Keratinocyte (primary cell): ENCODE measurements around the gene TAMM41. TPM values are rescaled to one million over a fixed set of nuclear protein-coding genes. Genes with fewer than 3 reads are reported as not detected.
A peak's percentile ranks its signal among the peaks of the same experiment; 100 is the strongest.

Source experiments
- DNase-seq: peaks from one replicate; pipeline ENCODE4 v3.0.0-alpha.2; 2011; ENCODE audit warnings: low read depth, missing footprints, low spot score
- FAIRE-seq: peaks from 2 replicates; lab custom pipeline; 2011; peaks lifted over from hg19 to GRCh38; lab: Jason Lieb, UNC
- H2AFZ ChIP-seq: 2 replicates; pipeline ENCODE4 v1.6.0; 2012; ENCODE audit warnings: low read length, control low read depth, inconsistent platforms; ENCODE audit not compliant: control insufficient read depth
- H3K27ac ChIP-seq: 2 replicates; pipeline ENCODE4 v1.5.1; 2011; ENCODE audit warnings: low read length; ENCODE audit not compliant: control insufficient read depth, insufficient read depth
- H3K27me3 ChIP-seq: 3 replicates; pipeline ENCODE4 v1.6.0; 2011; ENCODE audit warnings: low read length; ENCODE audit not compliant: control insufficient read depth, insufficient read depth; ENCODE audit errors: extremely low read depth
- H3K36me3 ChIP-seq, 2 experiments: 2 replicates in 1 of 2; 3 replicates in 1 of 2; pipeline ENCODE4 v1.5.1; 2011; ENCODE audit warnings: low read length in 2 of 2, mild to moderate bottlenecking in 1 of 2; ENCODE audit not compliant: control insufficient read depth in 2 of 2, insufficient read depth in 2 of 2; ENCODE audit errors: extremely low read depth in 1 of 2
- H3K4me1 ChIP-seq: 3 replicates; pipeline ENCODE4 v1.5.1; 2011; ENCODE audit warnings: low read length; ENCODE audit not compliant: control insufficient read depth, insufficient read depth; ENCODE audit errors: extremely low read depth
- H3K4me2 ChIP-seq: 3 replicates; pipeline ENCODE4 v1.6.0; 2011; ENCODE audit warnings: low read depth, low read length; ENCODE audit not compliant: control insufficient read depth, insufficient read depth; ENCODE audit errors: extremely low read depth
- H3K4me3 ChIP-seq, 3 experiments: fragments of 200-600 bp in 1 of 3; sonication (generic) in 1 of 3; 2 replicates in 2 of 3; 3 replicates in 1 of 3; pipeline ENCODE4 v1.5.1; 2011 to 2016; ENCODE audit warnings: low read length in 3 of 3, mild to moderate bottlenecking in 3 of 3, control low read depth in 2 of 3, inconsistent platforms in 1 of 3, low read depth in 1 of 3, mixed read lengths in 1 of 3, mixed run types in 1 of 3, moderate library complexity in 1 of 3; ENCODE audit not compliant: control insufficient read depth in 2 of 3, insufficient read depth in 2 of 3; ENCODE audit errors: extremely low read depth in 1 of 3
- H3K79me2 ChIP-seq: 2 replicates; pipeline ENCODE4 v1.6.0; 2012; ENCODE audit warnings: low read length; ENCODE audit not compliant: control insufficient read depth, insufficient read depth
- H3K9ac ChIP-seq: 3 replicates; pipeline ENCODE4 v1.6.0; 2011; ENCODE audit warnings: low read length; ENCODE audit not compliant: control insufficient read depth, insufficient read depth; ENCODE audit errors: extremely low read depth
- H3K9me1 ChIP-seq: 3 replicates; pipeline ENCODE4 v1.6.0; 2011; ENCODE audit warnings: low read length; ENCODE audit not compliant: control insufficient read depth, insufficient read depth; ENCODE audit errors: extremely low read depth
- H3K9me3 ChIP-seq: 2 replicates; pipeline ENCODE4 v1.5.1; 2012; ENCODE audit warnings: low read depth, low read length; ENCODE audit not compliant: control insufficient read depth
- H4K20me1 ChIP-seq: 3 replicates; pipeline ENCODE4 v1.6.0; 2011; ENCODE audit warnings: low read length; ENCODE audit not compliant: control insufficient read depth, insufficient read depth; ENCODE audit errors: extremely low read depth
- CTCF ChIP-seq, 3 experiments: IDR thresholded peaks in 1 of 3; conservative IDR thresholded peaks in 1 of 3; optimal IDR thresholded peaks in 1 of 3; 2 replicates in 2 of 3; 3 replicates in 1 of 3; pipeline versions ENCODE3 to v1.5.1; 2011; ENCODE audit warnings: low read length in 3 of 3, mild to moderate bottlenecking in 3 of 3, moderate library complexity in 2 of 3, control low read depth in 1 of 3, inconsistent platforms in 1 of 3; ENCODE audit not compliant: insufficient read depth in 2 of 3; ENCODE audit errors: extremely low read depth in 1 of 3
- EZH2 ChIP-seq: IDR thresholded peaks from one replicate; pipeline ENCODE4 v1.6.1; 2012; ENCODE audit warnings: inconsistent platforms, mild to moderate bottlenecking, low read length, moderate library complexity
- dilution Hi-C: fragments of 300-500 bp; cut with MboI; formaldehyde crosslinking; loops from one replicate; pipeline ENCODE4 v1.7.0; 2020; ENCODE audit warnings: low sequenced_read_pairs; ENCODE audit not compliant: extremely low pct_ligation_motif_present
- polyA plus RNA-seq, 5 experiments: library from polyadenylated mRNA; depleted of rRNA in 3 of 5; stranded (reverse) in 3 of 5; stranded (forward) in 1 of 5; unstranded in 1 of 5; fragments of >200 nt; gene quantifications; 1 replicate in 1 of 5; 2 replicates in 3 of 5; 3 replicates in 1 of 5; pipeline versions ENCODE4 v1.2.1 to v1.2.3, GENCODE V29; 2011 to 2012; ENCODE audit warnings: missing spikeins in 2 of 5, low read depth in 1 of 5, low replicate concordance in 1 of 5

TAMM41 gene
- polyA plus RNA-seq, 1 donor (not counting 4 experiments of a cell fraction or from before 2014, with no cell fraction given), result 22.9 TPM

GRCh38 chr3:11776346-11776745 is 70.3 kb downstream of the TAMM41 start:
- Histone ChIP-seq H3K4me3 (no peak overlapping the region), H3K27me3 (no peaks in the 10 kb centered on the region), H4K20me1 (no peaks in the 10 kb centered on the region), H2AFZ (peak overlapping the region; percentile 15), H3K79me2 (no peaks in the 10 kb centered on the region), H3K4me2 (no peak overlapping the region), H3K36me3 (peaks cover 0 to 2% of the 10 kb centered on the region in 2 experiments), H3K9me1 (no peaks in the 10 kb centered on the region), H3K27ac (no peak overlapping the region), H3K9me3 (no peaks in the 10 kb centered on the region), H3K4me1 (peaks cover 33% of the 10 kb centered on the region), H3K9ac (no peak overlapping the region)
- TF ChIP-seq EZH2 (no peak), CTCF (optimal IDR thresholded peaks at IDR 0.05 in 1 of 3, IDR thresholded peaks at IDR 0.05 in 1 of 3, conservative IDR thresholded peaks at IDR 0.05 in 1 of 3; ENCODE audit: extremely low read depth in 1 of 3, insufficient read depth in 2 of 3, low read length in 3 of 3) (no peak)
- dilution Hi-C loops, result no loop called here
- FAIRE-seq (no peak), DNase-seq (no peak)

- Histone ChIP-seq H3K79me2 (no peaks in the 10 kb centered on the region), H3K9me1 (no peaks in the 10 kb centered on the region), H3K27me3 (no peaks in the 10 kb centered on the region), H3K4me3 (no peak overlapping the region), H4K20me1 (no peaks in the 10 kb centered on the region), H3K4me1 (peaks cover 41% of the 10 kb centered on the region), H3K9me3 (no peaks in the 10 kb centered on the region), H3K4me2 (no peak overlapping the region), H3K27ac (no peak overlapping the region), H2AFZ (no peak overlapping the region), H3K36me3 (peaks cover 0 to 2% of the 10 kb centered on the region in 2 experiments), H3K9ac (no peak overlapping the region)
- TF ChIP-seq EZH2 (no peak), CTCF (optimal IDR thresholded peaks at IDR 0.05 in 1 of 3, IDR thresholded peaks at IDR 0.05 in 1 of 3, conservative IDR thresholded peaks at IDR 0.05 in 1 of 3; ENCODE audit: extremely low read depth in 1 of 3, insufficient read depth in 2 of 3, low read length in 3 of 3) (no peak)
- FAIRE-seq (no peak), DNase-seq (no peak)
- dilution Hi-C loops, result no loop called here
Observed at GRCh38 chr3:11775493-11775892, 71.2 kb downstream of the TAMM41 start.
